Epithelial cell of proximal tubule (primary cell): Measurements from ENCODE around the gene CAMLG. TPM values are rescaled to one million over a fixed set of nuclear protein-coding genes. Genes with fewer than 3 reads are reported as not detected.
A peak's percentile ranks its signal among the peaks of the same experiment; 100 is the strongest.

Experiments used
- DNase-seq: peaks from one replicate; pipeline ENCODE4 v3.0.0-alpha.2; 2011; ENCODE audit warnings: low read depth
- H3K4me3 ChIP-seq: 2 replicates; pipeline ENCODE4 v1.5.1; 2011; ENCODE audit warnings: low read depth, mild to moderate bottlenecking, low read length
- CTCF ChIP-seq: conservative IDR thresholded peaks from 2 replicates; pipeline ENCODE4 v1.5.1; 2012; ENCODE audit warnings: low read depth, mild to moderate bottlenecking, low read length
- total RNA-seq: library from RNA; depleted of rRNA; stranded (reverse); fragments of >200 nt; gene quantifications from 2 replicates; pipeline ENCODE4 v1.2.3, GENCODE V29; 2015

Gene CAMLG
- total RNA-seq, 1 donor from 2014 or later = 24.8 TPM

DNA sequence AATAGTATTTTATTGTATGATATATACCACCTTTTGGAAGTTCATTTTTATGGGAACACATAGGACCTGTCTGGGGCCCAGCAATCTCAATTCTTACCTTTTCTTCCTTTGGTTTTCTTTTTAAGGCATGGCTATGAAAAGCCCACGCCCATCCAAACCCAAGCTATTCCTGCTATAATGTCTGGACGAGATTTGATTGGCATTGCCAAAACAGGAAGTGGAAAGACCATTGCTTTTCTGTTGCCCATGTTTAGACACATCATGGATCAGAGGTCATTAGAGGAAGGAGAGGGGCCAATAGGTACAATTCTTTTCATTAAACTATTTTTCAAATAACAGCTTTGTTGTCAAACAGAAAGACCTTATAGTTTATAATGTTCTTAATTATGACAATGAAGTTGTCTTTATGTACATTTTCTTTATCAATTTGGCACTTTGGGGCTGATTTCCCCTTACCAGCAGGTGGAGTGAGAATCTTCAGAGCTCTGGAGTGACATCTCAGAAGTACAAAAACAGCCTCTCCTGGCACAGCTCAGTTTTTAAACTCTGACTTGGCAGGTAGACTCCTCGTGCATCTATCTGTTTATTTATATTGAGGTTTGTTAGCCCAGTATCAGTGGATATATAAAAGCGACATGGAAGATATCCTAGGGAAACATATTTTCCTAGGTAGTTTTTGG lies 46.0 kb downstream of the CAMLG start:
- no peak for DNase-seq
- no peak overlapping the region for H3K4me3 ChIP-seq
- peak; percentile 45 for TF ChIP-seq CTCF

- no peak for DNase-seq
- TF ChIP-seq CTCF = no peak
- H3K4me3 ChIP-seq = no peak overlapping the region
Measured at GRCh38 chr5:134784946-134785620, 46.7 kb downstream of the CAMLG start.

GRCh38 chr5:134787692-134788091 lies 49.3 kb downstream of the CAMLG start:
- H3K4me3 ChIP-seq = no peak overlapping the region
- no peak for DNase-seq
- TF ChIP-seq CTCF = no peak

DNA sequence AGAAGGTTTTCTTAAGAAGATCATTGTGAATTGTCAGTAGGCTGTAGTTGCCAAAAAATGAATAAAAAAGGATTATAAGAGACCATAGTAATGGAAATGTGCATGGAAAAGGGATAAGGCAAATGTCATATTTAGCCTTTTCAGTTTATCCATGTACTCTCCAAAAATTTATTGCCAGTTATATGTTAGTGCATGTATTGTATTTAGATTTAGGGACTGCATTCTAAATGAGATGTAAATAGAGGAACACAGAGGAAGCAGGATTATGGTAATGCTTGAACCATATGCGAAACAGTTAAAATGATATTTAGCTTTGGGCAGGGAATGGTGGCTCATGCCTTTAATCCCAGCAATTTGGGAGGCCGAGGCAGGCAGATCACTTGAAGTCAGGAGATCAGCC lies 53.2 kb downstream of the CAMLG start:
- TF ChIP-seq CTCF = no peak
- DNase-seq = no peak
- H3K4me3 ChIP-seq = no peak overlapping the region

GRCh38 chr5:134792286-134792685 lies 53.9 kb downstream of the CAMLG start:
- no peak overlapping the region for H3K4me3 ChIP-seq
- TF ChIP-seq CTCF = no peak
- DNase-seq = no peak

GRCh38 chr5:134793111-134793510 lies 54.8 kb downstream of the CAMLG start:
- no peak for TF ChIP-seq CTCF
- DNase-seq = no peak
- no peak overlapping the region for H3K4me3 ChIP-seq

DNA sequence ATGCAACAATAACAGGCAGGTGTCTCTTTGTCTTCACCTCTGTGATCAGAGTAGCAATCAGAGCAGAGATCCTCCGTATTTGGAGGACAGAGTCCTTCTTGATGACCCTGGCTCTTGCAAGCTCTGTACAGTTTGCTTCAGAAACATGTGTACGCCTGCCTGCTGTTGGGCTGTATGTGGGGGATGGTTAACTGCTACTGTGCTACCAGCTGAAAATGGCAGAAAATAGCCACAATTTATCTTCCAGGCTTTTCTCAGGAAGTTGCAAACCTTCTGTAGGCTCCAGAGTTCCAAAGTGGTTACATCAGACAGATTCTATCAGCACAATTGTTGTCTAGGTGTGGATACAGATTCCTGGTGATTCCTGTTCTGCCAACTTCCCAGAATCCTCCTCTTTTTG lies 55.7 kb downstream of the CAMLG start:
- H3K4me3 ChIP-seq = no peak overlapping the region
- TF ChIP-seq CTCF = no peak
- DNase-seq = no peak
